GF-D8 (cell line): ENCODE results near the gene DCUN1D3.

Source experiments
- DNase-seq: peaks from one replicate; lab custom pipeline; 2025; lab: John Stamatoyannopoulos, UW

Gene DCUN1D3

GRCh38 chr16:20826039-20826566, 74.1 kb downstream of the DCUN1D3 start:
- no peak for DNase-seq

DNA sequence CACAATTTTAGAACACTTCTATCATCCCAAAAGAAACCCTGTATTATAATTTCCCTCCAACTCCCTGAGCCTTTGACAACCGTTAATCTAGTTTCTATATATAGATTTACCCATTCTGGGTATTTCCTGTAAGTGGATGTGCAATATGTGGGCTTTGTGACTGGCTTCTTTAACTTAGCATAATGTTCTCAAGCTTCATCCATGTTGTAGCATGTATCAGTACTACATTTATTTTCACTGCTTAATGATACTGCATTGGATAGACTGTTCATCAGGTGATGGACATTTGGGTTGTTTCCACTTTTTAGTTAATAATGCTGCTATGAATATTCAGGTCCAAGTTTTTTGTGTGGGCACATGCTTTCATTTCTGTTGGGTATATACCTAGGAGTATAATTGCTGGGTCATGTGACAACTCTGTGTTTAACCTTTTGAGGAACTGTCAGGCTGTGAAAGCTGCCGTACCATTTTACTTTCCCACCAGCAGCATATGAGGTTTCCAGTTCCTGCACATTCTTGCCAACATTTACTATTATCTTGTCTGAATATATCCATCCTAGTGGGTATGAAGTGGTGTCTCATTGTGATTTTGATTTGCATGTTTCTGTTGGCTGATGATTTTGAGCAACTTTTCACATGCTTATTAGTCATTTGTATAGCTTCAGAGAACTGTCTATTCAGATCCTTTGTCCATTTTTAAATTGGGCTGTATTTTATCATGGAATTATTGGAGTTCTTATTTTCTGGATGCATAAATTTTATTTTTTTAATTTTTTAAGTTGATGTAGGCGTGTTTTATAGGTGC, 77.4 kb downstream of the DCUN1D3 start:
- DNase-seq: peak; percentile 74

- DNase-seq: no peak
These were observed 78.5 kb downstream of the DCUN1D3 start for GRCh38 chr16:20821682-20822081.

GRCh38 chr16:20818929-20819585, 81.1 kb downstream of the DCUN1D3 start:
- no peak for DNase-seq

- no peak for DNase-seq
These were observed 85.4 kb downstream of the DCUN1D3 start for GRCh38 chr16:20814784-20815183.

DNA sequence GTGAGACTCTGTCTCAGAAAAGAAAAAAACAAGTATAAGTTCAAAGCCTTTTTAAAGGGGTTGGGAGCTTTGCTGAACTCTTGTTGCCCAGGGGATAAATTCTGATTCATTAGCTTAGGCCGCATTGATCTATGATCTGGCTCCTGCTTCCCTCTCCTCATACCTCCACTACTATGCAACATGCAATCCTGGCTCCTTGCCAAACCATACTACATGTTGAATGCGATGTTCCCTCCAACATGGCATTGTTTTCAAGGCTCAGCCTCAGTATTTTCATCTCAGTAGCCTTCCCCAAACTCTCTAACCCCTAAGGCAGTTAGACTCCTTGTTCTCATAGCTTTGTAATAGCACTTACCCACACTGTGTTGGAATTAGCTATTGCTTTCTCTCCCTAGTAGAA, 87.6 kb downstream of the DCUN1D3 start:
- DNase-seq: no peak

DNA sequence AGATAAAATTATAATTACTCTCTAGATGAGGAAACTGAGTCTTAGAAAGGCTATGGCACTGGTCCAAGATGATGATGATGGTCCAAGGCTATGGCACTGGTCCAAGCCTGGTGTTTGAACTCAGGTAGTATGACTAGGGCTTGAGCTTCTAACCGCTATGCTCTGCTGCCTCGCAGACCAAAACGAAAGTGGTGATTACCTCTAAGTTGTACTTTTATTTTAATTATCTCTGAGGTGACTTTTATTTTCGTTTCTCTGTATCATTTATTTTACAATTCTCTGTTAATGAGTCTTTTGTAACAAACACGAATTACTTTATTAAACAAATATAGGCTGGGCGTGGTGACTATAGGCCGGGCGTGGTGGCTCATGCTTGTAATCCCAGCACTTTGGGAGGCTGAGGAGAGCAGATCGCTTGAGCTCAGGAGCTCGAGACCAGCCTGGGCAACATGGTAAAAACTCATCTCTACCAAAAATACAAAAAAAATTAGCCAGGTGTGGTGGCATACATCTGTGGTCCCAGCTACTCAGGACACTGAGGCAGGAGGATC, 88.2 kb downstream of the DCUN1D3 start:
- no peak for DNase-seq

GRCh38 chr16:20807862-20808261, 92.3 kb downstream of the DCUN1D3 start:
- no peak for DNase-seq

DNA sequence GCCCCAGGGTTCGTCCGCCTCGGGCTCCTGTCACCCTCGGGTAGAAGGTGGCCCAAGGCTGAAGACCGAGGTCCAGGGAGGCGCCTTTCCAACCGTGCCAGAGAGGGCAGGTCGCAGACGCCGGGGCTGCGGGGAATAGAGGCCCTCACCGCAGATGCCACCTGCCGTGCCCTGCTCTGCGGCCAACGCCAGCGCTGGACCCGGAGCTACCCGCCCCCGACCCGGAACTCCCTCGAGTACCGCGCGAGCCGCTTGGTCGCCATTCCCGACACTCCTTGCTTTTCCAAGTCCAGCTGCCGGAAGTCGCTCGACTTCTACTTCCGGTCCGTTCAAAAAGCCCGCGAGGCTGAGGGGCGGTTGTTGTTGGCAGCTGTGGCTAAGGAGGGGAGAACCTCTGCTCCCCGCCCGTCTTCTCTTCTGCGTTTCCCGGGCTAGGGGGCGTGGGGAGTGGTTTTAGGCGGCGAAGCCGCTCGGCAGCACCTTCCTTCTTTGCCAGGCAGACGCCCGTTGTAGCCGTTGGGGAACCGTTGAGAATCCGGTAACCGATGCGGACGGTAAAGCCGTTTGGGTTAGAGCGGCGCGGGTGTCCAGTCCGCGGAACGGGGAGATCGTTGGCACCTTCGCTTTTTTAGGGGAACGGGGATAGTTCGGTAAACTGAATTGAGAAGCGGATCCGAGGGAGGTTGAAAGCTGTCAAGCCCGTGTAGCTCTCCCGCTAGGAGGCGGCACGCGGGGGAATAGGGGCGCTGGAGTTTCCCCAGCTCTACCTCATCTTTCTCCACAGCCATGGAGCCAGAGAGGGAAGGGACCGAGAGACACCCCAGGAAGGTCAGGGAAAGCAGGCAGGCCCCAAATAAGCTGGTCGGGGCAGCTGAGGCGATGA, 93.7 kb downstream of the DCUN1D3 start, which contains the start of the genes ERI2 and REXO5:
ERI2 (minus strand) TSS at position 305 of the 883 bp plus-strand sequence; CDS start at position 263, 42 bp downstream.
REXO5 (plus strand) TSS at position 360 of the 883 bp plus-strand sequence; CDS start at position 787, 427 bp downstream.
- peak; percentile 88 for DNase-seq

DNA sequence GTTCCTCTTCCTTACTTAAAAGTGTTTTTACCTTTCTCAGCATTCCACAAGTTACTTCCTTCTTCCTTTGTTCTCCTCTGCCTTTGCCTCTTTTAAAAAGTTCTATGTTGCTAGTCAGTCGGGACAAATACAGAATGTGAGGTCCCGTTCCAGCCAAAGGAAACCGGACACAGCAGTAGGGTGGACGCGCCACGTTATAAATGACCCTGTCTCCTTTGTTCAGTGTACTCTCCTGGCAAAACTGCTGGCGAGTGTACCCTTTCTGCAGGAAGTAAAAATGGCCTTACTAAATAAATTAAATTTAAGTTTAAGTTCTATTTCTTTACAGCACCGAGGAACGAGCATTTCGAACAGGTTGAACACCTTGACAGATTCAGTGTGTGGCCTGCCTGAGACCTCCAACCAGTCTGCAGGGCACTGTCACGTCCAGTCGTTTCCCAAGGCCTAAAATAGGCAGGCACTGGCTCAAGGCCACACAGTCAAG, 94.4 kb downstream of the DCUN1D3 start:
- DNase-seq: peak; percentile 32
